Adrenal gland (tissue), 5 donors: ENCODE data around the gene LAMA2.

Experiments used
- POLR2A ChIP-seq, 2 donors: fragments of 450-650 bp; IDR thresholded peaks; one replicate each; pipeline ENCODE4 v1.6.1; 2017; ENCODE audit warnings: antibody characterized with exemption in 2 of 2, mild to moderate bottlenecking in 2 of 2, moderate library complexity in 1 of 2
- TF ChIP-seq, protein P1 (sequence below), 6 experiments: fragments of 450-650 bp in 4 of 6; fragments of 200-600 bp in 2 of 6; sonication (generic) in 1 of 6; IDR thresholded peaks; 1 replicate in 5 of 6; 2 replicates in 1 of 6; pipeline versions ENCODE4 v1.5.1 to v1.8.0; 2016 to 2021; ENCODE audit warnings: antibody characterized with exemption in 6 of 6, mild to moderate bottlenecking in 2 of 6, moderate library complexity in 1 of 6
- donor health status: DM: no; HTN: no; CAD: no.

- TF ChIP-seq, protein P1, sequence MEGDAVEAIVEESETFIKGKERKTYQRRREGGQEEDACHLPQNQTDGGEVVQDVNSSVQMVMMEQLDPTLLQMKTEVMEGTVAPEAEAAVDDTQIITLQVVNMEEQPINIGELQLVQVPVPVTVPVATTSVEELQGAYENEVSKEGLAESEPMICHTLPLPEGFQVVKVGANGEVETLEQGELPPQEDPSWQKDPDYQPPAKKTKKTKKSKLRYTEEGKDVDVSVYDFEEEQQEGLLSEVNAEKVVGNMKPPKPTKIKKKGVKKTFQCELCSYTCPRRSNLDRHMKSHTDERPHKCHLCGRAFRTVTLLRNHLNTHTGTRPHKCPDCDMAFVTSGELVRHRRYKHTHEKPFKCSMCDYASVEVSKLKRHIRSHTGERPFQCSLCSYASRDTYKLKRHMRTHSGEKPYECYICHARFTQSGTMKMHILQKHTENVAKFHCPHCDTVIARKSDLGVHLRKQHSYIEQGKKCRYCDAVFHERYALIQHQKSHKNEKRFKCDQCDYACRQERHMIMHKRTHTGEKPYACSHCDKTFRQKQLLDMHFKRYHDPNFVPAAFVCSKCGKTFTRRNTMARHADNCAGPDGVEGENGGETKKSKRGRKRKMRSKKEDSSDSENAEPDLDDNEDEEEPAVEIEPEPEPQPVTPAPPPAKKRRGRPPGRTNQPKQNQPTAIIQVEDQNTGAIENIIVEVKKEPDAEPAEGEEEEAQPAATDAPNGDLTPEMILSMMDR (IDR thresholded peaks at IDR 0.05): no peak
- no peak for TF ChIP-seq POLR2A (IDR thresholded peaks at IDR 0.05)
Measured at GRCh38 chr6:129485746-129486145, 602.8 kb downstream of the LAMA2 start.
